Esophagus squamous epithelium (tissue), 4 donors: ENCODE data around the gene BZW1.

Source experiments
- CTCF ChIP-seq, 6 experiments: fragments of 450-650 bp in 4 of 6; fragments of 200-600 bp in 2 of 6; sonication (generic) in 2 of 6; IDR thresholded peaks; one replicate each; pipeline ENCODE4 v1.5.1; 2016 to 2019; ENCODE audit warnings: antibody characterized with exemption in 6 of 6, mild to moderate bottlenecking in 4 of 6, moderate library complexity in 4 of 6
- POLR2A ChIP-seq, 4 donors: fragments of 450-650 bp; IDR thresholded peaks; one replicate each; pipeline ENCODE4 v1.6.1; 2017; ENCODE audit warnings: antibody characterized with exemption in 4 of 4, mild to moderate bottlenecking in 4 of 4, moderate library complexity in 3 of 4

- TF ChIP-seq CTCF (IDR thresholded peaks at IDR 0.05), result peak in 1 of 6 experiments; percentile 15
- TF ChIP-seq POLR2A (IDR thresholded peaks at IDR 0.05), result peak; percentile 36 to 100 (median 99)
Measured at GRCh38 chr2:200864176-200865034, 52.7 kb downstream of the BZW1 start, which contains the start of gene CLK1.
